Astrocyte of the cerebellum (primary cell): ENCODE results near the gene PIGC.

ENCODE experiments used
- DNase-seq: peaks from one replicate; pipeline ENCODE4 v3.0.0-alpha.2; 2011; ENCODE audit warnings: low read depth
- H3K4me3 ChIP-seq: 2 replicates; pipeline ENCODE4 v1.5.1; 2011; ENCODE audit warnings: mild to moderate bottlenecking, low read depth, low read length, moderate library complexity
- in situ Hi-C: cut with HindIII; loops from 2 replicates; pipeline ENCODE4 v1.10.0; 2017; ENCODE audit warnings: low sequenced_read_pairs
- TF ChIP-seq, protein P1 (sequence below): IDR thresholded peaks from 2 replicates; pipeline ENCODE4 v1.5.1; 2012; ENCODE audit warnings: low read length, low read depth, moderate library complexity, mild to moderate bottlenecking; ENCODE audit errors: missing control alignments

The PIGC gene

DNA sequence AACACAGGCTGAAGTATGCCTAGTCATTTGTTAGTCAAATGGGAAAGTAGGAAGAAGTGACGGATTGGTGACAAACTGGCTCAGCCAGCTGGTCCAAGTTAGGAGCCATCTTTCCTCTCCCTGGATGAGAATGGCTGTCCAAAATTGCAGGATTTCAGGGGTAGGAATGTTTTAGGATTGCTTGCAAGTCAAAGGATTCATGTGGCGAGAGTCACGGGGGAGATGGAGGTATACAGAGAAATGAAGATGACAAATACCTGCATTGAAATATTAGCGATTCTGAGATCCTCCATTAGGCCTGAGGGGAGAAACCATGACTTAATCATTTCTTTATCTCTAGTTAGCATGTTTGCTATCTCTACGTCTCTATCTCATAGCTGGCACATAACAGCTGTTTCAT, 41.8 kb upstream of the PIGC start:
- no peak overlapping the region for H3K4me3 ChIP-seq
- TF ChIP-seq, protein P1, sequence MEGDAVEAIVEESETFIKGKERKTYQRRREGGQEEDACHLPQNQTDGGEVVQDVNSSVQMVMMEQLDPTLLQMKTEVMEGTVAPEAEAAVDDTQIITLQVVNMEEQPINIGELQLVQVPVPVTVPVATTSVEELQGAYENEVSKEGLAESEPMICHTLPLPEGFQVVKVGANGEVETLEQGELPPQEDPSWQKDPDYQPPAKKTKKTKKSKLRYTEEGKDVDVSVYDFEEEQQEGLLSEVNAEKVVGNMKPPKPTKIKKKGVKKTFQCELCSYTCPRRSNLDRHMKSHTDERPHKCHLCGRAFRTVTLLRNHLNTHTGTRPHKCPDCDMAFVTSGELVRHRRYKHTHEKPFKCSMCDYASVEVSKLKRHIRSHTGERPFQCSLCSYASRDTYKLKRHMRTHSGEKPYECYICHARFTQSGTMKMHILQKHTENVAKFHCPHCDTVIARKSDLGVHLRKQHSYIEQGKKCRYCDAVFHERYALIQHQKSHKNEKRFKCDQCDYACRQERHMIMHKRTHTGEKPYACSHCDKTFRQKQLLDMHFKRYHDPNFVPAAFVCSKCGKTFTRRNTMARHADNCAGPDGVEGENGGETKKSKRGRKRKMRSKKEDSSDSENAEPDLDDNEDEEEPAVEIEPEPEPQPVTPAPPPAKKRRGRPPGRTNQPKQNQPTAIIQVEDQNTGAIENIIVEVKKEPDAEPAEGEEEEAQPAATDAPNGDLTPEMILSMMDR, result no peak
- no peak for DNase-seq
- in situ Hi-C loops, result no loop called here

DNA sequence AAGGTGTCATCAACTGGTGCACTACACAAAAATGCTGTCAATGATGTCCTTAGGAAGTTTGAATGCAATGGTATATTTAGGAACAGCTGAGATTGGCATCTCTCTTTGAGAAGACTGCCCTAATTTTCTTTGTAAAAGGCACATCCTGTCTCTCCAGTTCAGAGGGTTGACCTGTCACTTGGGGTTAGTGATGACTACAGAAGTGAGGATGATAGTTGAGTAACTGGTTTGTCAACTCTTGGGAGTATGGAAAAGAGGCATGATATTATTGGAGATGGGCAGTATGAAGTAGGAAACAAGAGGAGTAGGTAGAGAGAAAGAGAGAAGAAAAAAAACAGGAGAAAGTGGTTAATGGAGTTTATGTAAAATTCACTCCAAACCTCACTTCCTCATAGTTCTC, 40.4 kb upstream of the PIGC start:
- DNase-seq, result no peak
- H3K4me3 ChIP-seq, result no peak overlapping the region
- in situ Hi-C loops, result no loop called here
- TF ChIP-seq, protein P1, result no peak

DNA sequence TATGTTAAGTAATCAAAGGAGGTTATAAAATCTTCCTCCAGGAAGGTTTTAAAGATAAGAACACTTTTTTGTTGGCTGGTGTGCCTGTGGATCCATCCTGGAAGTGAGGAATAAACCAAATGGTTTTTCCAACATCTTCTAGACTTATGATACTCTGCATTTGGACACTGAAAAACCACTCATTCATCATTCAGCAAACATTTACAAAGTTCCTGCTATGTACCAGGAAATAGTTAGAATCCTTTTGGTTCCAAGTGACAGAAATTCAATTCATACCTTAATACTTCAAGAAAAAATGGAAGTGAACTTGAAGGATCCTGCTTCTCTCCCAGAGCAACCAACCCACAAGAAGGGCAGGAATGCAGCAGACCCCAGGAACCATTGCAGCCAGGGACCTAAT, 39.6 kb upstream of the PIGC start:
- in situ Hi-C loops, result no loop called here
- DNase-seq, result no peak
- no peak overlapping the region for H3K4me3 ChIP-seq
- TF ChIP-seq, protein P1, result no peak

DNA sequence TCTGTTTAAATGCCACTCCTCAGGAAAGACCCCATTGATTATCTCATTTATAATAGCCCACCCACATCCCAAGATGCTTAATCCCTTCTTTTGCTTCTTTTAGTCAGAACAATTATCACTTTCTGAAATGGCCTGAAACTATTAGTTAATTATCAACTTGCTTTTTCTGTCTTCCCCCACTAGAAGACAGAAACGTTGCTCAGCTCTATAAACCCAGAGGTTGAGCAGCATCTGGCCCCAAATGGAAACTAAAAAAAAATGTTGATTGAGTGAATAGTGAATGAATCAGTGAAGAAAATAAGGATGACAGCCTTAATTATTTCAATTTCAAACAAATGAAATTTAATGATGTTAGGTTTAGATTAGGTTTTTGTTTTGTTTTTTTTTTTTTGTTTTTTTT, 38.2 kb upstream of the PIGC start:
- TF ChIP-seq, protein P1, result no peak
- in situ Hi-C loops, result no loop called here

DNA sequence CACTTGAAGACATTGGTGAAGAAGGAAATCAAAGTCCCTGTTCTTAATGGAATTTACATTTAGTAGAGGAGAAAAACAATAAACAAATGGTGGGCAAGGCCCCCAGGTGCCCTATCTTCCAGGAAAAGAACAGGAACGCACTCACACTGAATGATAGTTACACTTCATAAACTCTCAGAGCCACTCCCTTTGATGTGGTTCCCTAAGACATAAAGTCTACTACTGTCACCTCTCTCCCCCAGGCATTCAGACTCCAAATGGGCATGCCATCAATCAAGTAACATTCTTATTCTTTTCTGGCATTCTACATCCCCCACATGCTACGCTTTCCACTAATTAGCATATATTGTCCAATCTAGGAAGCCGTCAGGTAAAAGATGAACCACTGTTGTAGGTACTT, 36.6 kb upstream of the PIGC start:
- no peak for DNase-seq
- TF ChIP-seq, protein P1, result no peak
- in situ Hi-C loops, result no loop called here
- H3K4me3 ChIP-seq, result no peak overlapping the region

More for the DNA sequence above, 38.2 kb upstream of the PIGC start:
- DNase-seq, result no peak
- no peak overlapping the region for H3K4me3 ChIP-seq

DNA sequence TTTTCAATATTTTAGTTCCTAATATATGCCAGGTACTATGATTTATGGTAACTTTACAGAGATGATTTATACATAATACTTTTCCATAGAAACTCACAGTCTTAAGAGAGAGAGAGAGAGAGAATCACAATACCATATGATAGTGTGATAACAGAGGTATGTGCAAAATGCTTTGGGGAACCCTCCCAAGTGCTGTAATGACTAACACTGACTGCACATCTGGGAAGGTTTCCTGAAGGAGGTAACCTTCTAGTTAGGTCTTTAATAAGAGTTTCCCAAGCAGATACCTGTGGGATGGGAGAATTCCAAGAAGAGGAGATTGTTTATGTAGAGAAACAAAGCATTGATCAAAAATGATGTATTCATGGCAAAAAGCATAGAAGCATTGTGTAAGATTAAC, 34.6 kb upstream of the PIGC start:
- in situ Hi-C loops, result no loop called here
- TF ChIP-seq, protein P1, result no peak
- no peak for DNase-seq
- H3K4me3 ChIP-seq, result no peak overlapping the region

DNA sequence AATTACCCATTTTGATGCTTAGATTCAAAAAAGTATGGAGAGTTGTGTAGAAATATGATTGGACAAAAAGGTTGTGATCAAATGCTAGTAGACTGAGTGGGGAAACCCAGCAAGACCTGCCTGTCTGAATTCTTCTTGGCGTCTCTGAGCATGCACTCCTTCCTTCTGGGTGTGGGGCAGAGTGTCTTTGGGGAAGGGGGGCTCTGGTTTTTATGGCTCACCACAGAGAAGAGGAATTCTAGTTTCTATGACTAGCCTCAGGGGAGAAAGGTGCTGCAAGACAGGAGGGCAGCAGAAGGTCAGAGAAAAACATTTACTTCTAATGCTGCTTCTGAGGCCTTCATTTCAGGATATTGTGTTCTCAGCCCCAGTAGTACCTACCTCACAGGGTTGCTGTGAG, 33.9 kb upstream of the PIGC start:
- in situ Hi-C loops, result no loop called here
- TF ChIP-seq, protein P1, result no peak
- no peak overlapping the region for H3K4me3 ChIP-seq
- no peak for DNase-seq
